OCI-LY7 (cell line): ENCODE data around the gene FGFR4. TPM values are rescaled to one million over a fixed set of nuclear protein-coding genes. Genes with fewer than 3 reads are reported as not detected.
A peak's percentile ranks its signal among the peaks of the same experiment; 100 is the strongest.

Experiments used
- BruUV-seq: library from RNA; stranded (reverse); fragments of 400-500 nt; replicated peaks from 2 replicates; lab custom pipeline; 2021; lab: Mats Ljungman, UMichigan
- CTCF ChIA-PET: fragments of 300-600 bp; sonication (Branson Sonifier 250); formaldehyde crosslinking; loops from one replicate; lab custom pipeline; 2022; ENCODE audit warnings: antibody characterized with exemption; ENCODE audit not compliant: unreplicated experiment; lab: Charles Lee
- POLR2A ChIA-PET: fragments of 300-600 bp; sonication (Branson Sonifier 250); formaldehyde crosslinking; loops from one replicate; lab custom pipeline; 2022; ENCODE audit warnings: antibody characterized with exemption; lab: Charles Lee
- DNase-seq: peaks from one replicate; pipeline ENCODE4 v3.0.0-alpha.2; 2015; ENCODE audit warnings: low spot score
- H2AFZ ChIP-seq: fragments of 200-600 bp; sonication (generic), shearing (Covaris generic); 2 replicates; pipeline ENCODE4 v1.6.1; 2014; ENCODE audit warnings: mild to moderate bottlenecking, antibody characterized with exemption, low read length, moderate library complexity
- H3K27ac ChIP-seq: fragments of 200-600 bp; sonication (generic); 2 replicates; pipeline ENCODE4 v1.5.1; 2014; ENCODE audit warnings: mixed run types, low read depth, mild to moderate bottlenecking, moderate library complexity, low read length, inconsistent platforms; ENCODE audit not compliant: poor library complexity, severe bottlenecking
- H3K36me3 ChIP-seq: fragments of 200-600 bp; sonication (generic); 2 replicates; pipeline ENCODE4 v1.6.1; 2014; ENCODE audit warnings: mild to moderate bottlenecking, antibody characterized with exemption, low read length, moderate library complexity, mixed read lengths; ENCODE audit not compliant: insufficient read depth
- H3K4me1 ChIP-seq: fragments of 200-600 bp; sonication (generic); 2 replicates; pipeline ENCODE4 v1.5.1; 2014; ENCODE audit warnings: mild to moderate bottlenecking, low read length; ENCODE audit not compliant: insufficient read depth, poor library complexity, severe bottlenecking
- H3K4me2 ChIP-seq: fragments of 200-600 bp; sonication (generic); 2 replicates; pipeline ENCODE4 v1.6.1; 2014; ENCODE audit warnings: mild to moderate bottlenecking, low read length
- H3K4me3 ChIP-seq: fragments of 200-600 bp; sonication (generic); 2 replicates; pipeline ENCODE4 v1.5.1; 2014; ENCODE audit warnings: mild to moderate bottlenecking, low read depth, low read length; ENCODE audit not compliant: poor library complexity, severe bottlenecking
- H3K79me2 ChIP-seq: fragments of 200-600 bp; sonication (generic); 2 replicates; pipeline ENCODE4 v1.6.1; 2016; ENCODE audit warnings: low read depth, mild to moderate bottlenecking, low read length, moderate library complexity, mixed read lengths; ENCODE audit not compliant: insufficient read depth
- H3K9me2 ChIP-seq: fragments of 200-600 bp; sonication (generic); 2 replicates; pipeline ENCODE4 v1.6.1; 2016; ENCODE audit warnings: mild to moderate bottlenecking, low read length, mixed read lengths; ENCODE audit not compliant: insufficient read depth
- H3K9me3 ChIP-seq: fragments of 200-600 bp; sonication (generic); 2 replicates; pipeline ENCODE4 v1.6.1; 2014; ENCODE audit warnings: mild to moderate bottlenecking, mixed run types, low read length, mixed read lengths
- H4K20me1 ChIP-seq: fragments of 200-600 bp; sonication (generic); 2 replicates; pipeline ENCODE4 v1.6.1; 2014; ENCODE audit warnings: mild to moderate bottlenecking, antibody characterized with exemption, low read length, moderate library complexity, mixed read lengths; ENCODE audit not compliant: insufficient read depth
- CTCF ChIP-seq: fragments of 200-600 bp; sonication (generic); conservative IDR thresholded peaks from 2 replicates; pipeline ENCODE4 v1.5.1; 2014; ENCODE audit warnings: mild to moderate bottlenecking, antibody characterized with exemption, low read length, moderate library complexity, mixed read lengths
- EZH2phosphoT487 ChIP-seq: fragments of 200-600 bp; sonication (generic); IDR thresholded peaks from 2 replicates; pipeline ENCODE4 v1.6.1; 2018; ENCODE audit warnings: low read depth, borderline replicate concordance, mild to moderate bottlenecking, mixed run types, antibody characterized with exemption, low read length, moderate library complexity, mixed read lengths
- intact Hi-C: fragments of 100-400 bp; cut with micrococcal nuclease; formaldehyde crosslinking; loops from one replicate; pipeline ENCODE4 v1.10.0; 2022; ENCODE audit not compliant: unreplicated experiment
- total RNA-seq, 2 experiments: library from RNA; depleted of rRNA in 1 of 2; stranded (reverse); fragments of >200 nt in 1 of 2; shearing (Covaris generic) in 1 of 2; gene quantifications; 2 replicates each; pipeline ENCODE4 v1.2.3, GENCODE V29; 2014 to 2022

Gene FGFR4
- total RNA-seq, 2 experiments from 2014 or later, result 1.2 to 4.5 TPM

DNA sequence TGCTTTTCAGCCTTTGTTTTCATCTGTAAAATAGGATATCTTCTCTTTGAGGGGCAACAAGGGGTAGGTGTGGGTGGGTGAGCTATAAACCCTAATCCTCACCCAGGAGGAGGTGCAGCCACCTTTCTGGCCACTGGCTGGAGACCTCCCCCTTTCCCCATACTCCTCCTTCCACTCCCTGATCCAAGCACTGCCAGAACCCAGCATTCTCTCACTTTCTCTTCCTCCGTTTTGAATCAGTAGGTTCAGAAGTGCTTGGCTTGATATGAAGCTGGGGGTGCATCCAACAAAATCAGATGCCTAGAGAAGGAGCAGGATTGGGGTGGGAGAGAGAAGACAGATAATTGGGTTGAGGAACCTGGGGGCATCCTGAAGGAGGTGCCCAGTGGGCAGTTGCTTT is 40.1 kb downstream of the FGFR4 start:
- H3K4me1 ChIP-seq, result peaks cover 56% of the 10 kb centered on the region
- no peaks in the 10 kb centered on the region for H3K9me2 ChIP-seq
- H3K27ac ChIP-seq, result no peak overlapping the region
- ChIA-PET CTCF (interaction anchor here (0.6 to 0.7 kb wide), 2 partner anchors 175 to 321 kb away, joined by 3 read pairs; no protein-coding TSS in a partner anchor), POLR2A (interaction anchor here (0.7 to 2.3 kb wide), 7 partner anchors 10 to 208 kb away, joined by 3 to 16 read pairs (median 3); no protein-coding TSS in a partner anchor)
- no peak overlapping the region for H2AFZ ChIP-seq
- H3K4me3 ChIP-seq, result no peak overlapping the region
- no peaks in the 10 kb centered on the region for H4K20me1 ChIP-seq
- no peak for DNase-seq
- H3K36me3 ChIP-seq, result no peaks in the 10 kb centered on the region; the same call in 1 of the 2 replicates
- intact Hi-C loops, result no loop called here
- BruUV-seq, result no TSS peak
- H3K9me3 ChIP-seq, result no peaks in the 10 kb centered on the region
- H3K79me2 ChIP-seq, result no peaks in the 10 kb centered on the region
- TF ChIP-seq CTCF (no peak), EZH2phosphoT487 (no peak)
- H3K4me2 ChIP-seq, result no peak overlapping the region

GRCh38 chr5:177128551-177128981 is 41.9 kb downstream of the FGFR4 start:
- intact Hi-C loops, result no loop called here
- Histone ChIP-seq H3K27ac (no peak overlapping the region), H2AFZ (peak overlapping the region; percentile 40; the same call in 1 of the 2 replicates), H3K4me3 (no peak overlapping the region), H3K4me2 (no peak overlapping the region), H3K4me1 (peaks cover 53% of the 10 kb centered on the region), H3K79me2 (no peaks in the 10 kb centered on the region), H3K9me2 (no peaks in the 10 kb centered on the region), H3K36me3 (no peaks in the 10 kb centered on the region), H4K20me1 (no peaks in the 10 kb centered on the region), H3K9me3 (no peaks in the 10 kb centered on the region)
- ChIA-PET CTCF (interaction anchor here (0.8 to 1.4 kb wide), 3 partner anchors 16 to 180 kb away, joined by 3 to 4 read pairs (median 3); no protein-coding TSS in a partner anchor), POLR2A (interaction anchor here (0.7 to 1.2 kb wide), 5 partner anchors 11 to 110 kb away, joined by 3 to 4 read pairs (median 3); no protein-coding TSS in a partner anchor)
- no TSS peak for BruUV-seq
- DNase-seq, result no peak
- no peak for TF ChIP-seq CTCF
- no peak for TF ChIP-seq EZH2phosphoT487
